ENCODE data around the gene PLPP4. TPM values are rescaled to one million over a fixed set of nuclear protein-coding genes. Genes with fewer than 3 reads are reported as not detected.

The PLPP4 gene
- total RNA-seq = not detected in 2 replicates

GRCh38 chr10:120456626-120457430 lies at the start of gene PLPP4:
TSS of gene PLPP4 (plus strand) at chr10:120457227. CDS start at chr10:120457306, 79 bp downstream.

